Measurements from ENCODE around the gene MGLL.

The MGLL gene

GRCh38 chr3:127647845-127648204 is 174.5 kb downstream of the MGLL start:
- no peak for DNase-seq

- no peak for DNase-seq
These were observed 175.0 kb downstream of the MGLL start for GRCh38 chr3:127647166-127647844.

- DNase-seq: no peak
These were observed 175.7 kb downstream of the MGLL start for GRCh38 chr3:127646501-127647046.

GRCh38 chr3:127645371-127646015 is 176.8 kb downstream of the MGLL start:
- no peak for DNase-seq

- no peak for DNase-seq
These were observed 177.5 kb downstream of the MGLL start for GRCh38 chr3:127644641-127645370.

- DNase-seq: no peak
These were observed 182.3 kb downstream of the MGLL start for GRCh38 chr3:127640042-127640355.

- no peak for DNase-seq
These were observed 182.9 kb downstream of the MGLL start for GRCh38 chr3:127639173-127640041.
